Astrocyte of the spinal cord (primary cell): ENCODE measurements around the gene MRPL18.
A peak's percentile ranks its signal among the peaks of the same experiment; 100 is the strongest.

Experiments
- DNase-seq: peaks from one replicate; pipeline ENCODE4 v3.0.0; 2011; ENCODE audit warnings: low read depth, low spot score
- H3K4me3 ChIP-seq: 2 replicates; pipeline ENCODE4 v1.5.1; 2011; ENCODE audit warnings: low read depth, mild to moderate bottlenecking, low read length, moderate library complexity
- CTCF ChIP-seq: IDR thresholded peaks from 2 replicates; pipeline ENCODE4 v1.5.1; 2012; ENCODE audit warnings: low read depth, mild to moderate bottlenecking, low read length, inconsistent platforms
- in situ Hi-C: cut with HindIII; loops from 2 replicates; pipeline ENCODE4 v1.10.0; 2017; ENCODE audit warnings: low sequenced_read_pairs

MRPL18 gene

DNA sequence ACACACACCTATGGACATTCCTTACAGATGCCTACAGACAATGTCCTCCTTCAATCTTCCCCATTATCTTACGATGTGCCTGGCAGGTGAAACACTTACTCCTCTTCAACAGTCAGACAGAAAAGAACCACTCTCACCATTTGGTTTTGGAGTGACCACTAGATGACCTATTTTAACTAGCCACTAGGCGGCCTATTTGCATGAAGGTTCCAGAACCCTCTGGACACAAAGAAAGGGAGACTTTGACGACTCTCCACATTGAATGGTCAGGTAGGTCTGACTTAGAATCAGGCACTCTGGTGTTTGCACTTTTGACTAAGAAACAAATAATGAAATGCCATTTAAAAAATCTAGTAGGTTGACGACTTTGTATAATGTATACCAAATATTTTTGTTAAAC, 51.8 kb downstream of the MRPL18 start:
- H3K4me3 ChIP-seq = no peak overlapping the region
- TF ChIP-seq CTCF = peak; percentile 38
- DNase-seq = no peak
- in situ Hi-C loops = no loop called here

- DNase-seq = no peak
- in situ Hi-C loops = no loop called here
These were observed 54.7 kb downstream of the MRPL18 start for GRCh38 chr6:159844737-159845645.

More at GRCh38 chr6:159844737-159845645, 54.7 kb downstream of the MRPL18 start:
- H3K4me3 ChIP-seq = no peak overlapping the region
- no peak for TF ChIP-seq CTCF
